ENCODE data around the gene DYNLT1.

- TF ChIP-seq CTCF (conservative IDR thresholded peaks at IDR 0.05) (no peak), ZFX (IDR thresholded peaks at IDR 0.05) (no peak)
Observed at GRCh38 chr6:158684745-158685324, 40.3 kb upstream of the DYNLT1 start.

All from C4-2B (cell line).